Measurements from ENCODE around the gene FBXW7.

Gene FBXW7

DNA sequence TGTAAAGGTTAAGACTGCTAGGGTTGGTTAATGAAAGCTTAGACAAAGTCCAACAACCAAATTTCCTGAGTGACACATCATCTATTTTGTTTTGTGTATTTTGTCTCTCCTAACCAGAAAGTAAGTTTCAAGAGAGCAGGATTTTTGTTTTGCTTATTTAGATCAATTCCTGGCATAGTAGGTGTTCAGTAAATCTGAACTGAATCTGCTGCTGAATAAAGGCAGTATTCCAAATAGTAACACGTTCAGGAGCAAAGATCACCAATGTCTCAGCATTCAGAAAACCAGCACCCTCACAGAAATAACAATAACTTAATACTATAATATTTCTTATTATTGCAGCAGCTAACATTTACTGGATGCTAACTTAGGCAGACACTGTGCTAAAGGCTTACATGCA lies 12.2 kb downstream of the FBXW7 start:
- TF ChIP-seq NFIC (IDR thresholded peaks at IDR 0.05): no peak
- TF ChIP-seq EGR1 (IDR thresholded peaks at IDR 0.05): no peak
- TF ChIP-seq CEBPB (IDR thresholded peaks at IDR 0.05): no peak
- no peak for TF ChIP-seq CREB1 (IDR thresholded peaks at IDR 0.05; ENCODE audit: low read depth)

DNA sequence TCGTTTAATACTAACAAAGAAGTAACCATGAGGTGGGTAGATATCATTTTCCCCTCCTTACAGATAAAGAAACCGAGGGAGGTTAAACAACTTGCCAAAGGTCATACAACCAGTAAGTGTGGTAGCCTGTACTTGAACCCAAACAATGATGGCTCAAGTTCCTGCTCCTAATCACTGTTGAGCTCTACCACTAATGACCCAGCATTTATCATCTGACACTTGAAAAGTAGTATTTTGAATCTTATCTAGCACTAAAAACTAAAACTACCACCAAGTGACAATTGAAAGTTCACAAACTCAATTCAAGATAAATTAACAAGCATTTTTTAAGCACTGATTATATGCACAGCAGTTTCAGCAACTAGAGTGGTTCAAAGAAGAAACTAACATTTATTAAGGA lies 13.1 kb downstream of the FBXW7 start:
- TF ChIP-seq, protein P1, sequence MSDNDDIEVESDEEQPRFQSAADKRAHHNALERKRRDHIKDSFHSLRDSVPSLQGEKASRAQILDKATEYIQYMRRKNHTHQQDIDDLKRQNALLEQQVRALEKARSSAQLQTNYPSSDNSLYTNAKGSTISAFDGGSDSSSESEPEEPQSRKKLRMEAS (IDR thresholded peaks at IDR 0.05): no peak
- no peak for TF ChIP-seq EP300 (IDR thresholded peaks at IDR 0.05; ENCODE audit: borderline replicate concordance)
- no peak for TF ChIP-seq TEAD4 (IDR thresholded peaks at IDR 0.05)
- no peak for TF ChIP-seq NFIC (IDR thresholded peaks at IDR 0.05)

GRCh38 chr4:152522245-152522644 lies 13.6 kb downstream of the FBXW7 start:
- TF ChIP-seq CEBPB (IDR thresholded peaks at IDR 0.05) (no peak), TEAD4 (IDR thresholded peaks at IDR 0.05) (no peak), FOXM1 (IDR thresholded peaks at IDR 0.05; ENCODE audit: borderline replicate concordance, low read depth) (no peak), NFIC (IDR thresholded peaks at IDR 0.05) (no peak), TCF12 (IDR thresholded peaks at IDR 0.05; ENCODE audit: low read depth) (no peak), EGR1 (IDR thresholded peaks at IDR 0.05) (no peak), REST (IDR thresholded peaks at IDR 0.05; ENCODE audit: low read depth) (no peak), RAD21 (IDR thresholded peaks at IDR 0.05; ENCODE audit: low read depth) (no peak), CREB1 (IDR thresholded peaks at IDR 0.05; ENCODE audit: low read depth) (no peak), ZBTB7A (IDR thresholded peaks at IDR 0.05; ENCODE audit: low read depth) (no peak), EP300 (IDR thresholded peaks at IDR 0.05; ENCODE audit: borderline replicate concordance) (no peak)
- TF ChIP-seq, protein P2, sequence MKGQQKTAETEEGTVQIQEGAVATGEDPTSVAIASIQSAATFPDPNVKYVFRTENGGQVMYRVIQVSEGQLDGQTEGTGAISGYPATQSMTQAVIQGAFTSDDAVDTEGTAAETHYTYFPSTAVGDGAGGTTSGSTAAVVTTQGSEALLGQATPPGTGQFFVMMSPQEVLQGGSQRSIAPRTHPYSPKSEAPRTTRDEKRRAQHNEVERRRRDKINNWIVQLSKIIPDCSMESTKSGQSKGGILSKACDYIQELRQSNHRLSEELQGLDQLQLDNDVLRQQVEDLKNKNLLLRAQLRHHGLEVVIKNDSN (IDR thresholded peaks at IDR 0.05): no peak

- peak; percentile 12; the same call in 1 of the 2 replicates for TF ChIP-seq TCF12 (IDR thresholded peaks at IDR 0.05; ENCODE audit: low read depth)
- TF ChIP-seq TEAD4 (IDR thresholded peaks at IDR 0.05): no peak
Observed at GRCh38 chr4:152516156-152516555, 19.7 kb downstream of the FBXW7 start.

GRCh38 chr4:152515678-152516077 lies 20.2 kb downstream of the FBXW7 start:
- TF ChIP-seq, protein P2 (IDR thresholded peaks at IDR 0.05): no peak

DNA sequence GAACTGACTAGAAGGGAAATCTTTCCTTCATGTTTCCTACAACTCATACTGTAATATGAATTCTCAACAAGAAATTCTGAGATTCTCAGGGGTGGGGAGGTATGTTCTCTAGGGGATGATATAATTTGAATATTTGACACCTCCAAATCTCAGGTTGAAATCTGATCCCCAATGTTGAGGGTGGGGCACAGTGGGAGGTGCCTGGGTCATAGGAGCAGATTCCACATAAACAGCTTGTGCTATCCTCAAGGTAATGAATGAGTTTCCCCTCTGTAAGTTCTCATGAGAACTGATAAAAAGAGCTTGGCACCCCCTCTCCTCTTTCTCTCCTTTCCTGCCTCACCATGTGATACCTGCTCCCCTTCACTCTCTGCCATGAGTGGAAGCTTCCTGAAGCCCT lies 21.5 kb downstream of the FBXW7 start:
- TF ChIP-seq FOXM1 (IDR thresholded peaks at IDR 0.05; ENCODE audit: borderline replicate concordance, low read depth) (no peak), TAF1 (IDR thresholded peaks at IDR 0.05; ENCODE audit: low read depth) (no peak), RAD21 (IDR thresholded peaks at IDR 0.05; ENCODE audit: low read depth) (no peak), REST (IDR thresholded peaks at IDR 0.05; ENCODE audit: low read depth) (no peak), TEAD4 (IDR thresholded peaks at IDR 0.05) (no peak), ZBTB7A (IDR thresholded peaks at IDR 0.05; ENCODE audit: low read depth) (no peak), NFIC (IDR thresholded peaks at IDR 0.05) (no peak), EGR1 (IDR thresholded peaks at IDR 0.05) (no peak)
- TF ChIP-seq, protein P1 (IDR thresholded peaks at IDR 0.05): no peak

DNA sequence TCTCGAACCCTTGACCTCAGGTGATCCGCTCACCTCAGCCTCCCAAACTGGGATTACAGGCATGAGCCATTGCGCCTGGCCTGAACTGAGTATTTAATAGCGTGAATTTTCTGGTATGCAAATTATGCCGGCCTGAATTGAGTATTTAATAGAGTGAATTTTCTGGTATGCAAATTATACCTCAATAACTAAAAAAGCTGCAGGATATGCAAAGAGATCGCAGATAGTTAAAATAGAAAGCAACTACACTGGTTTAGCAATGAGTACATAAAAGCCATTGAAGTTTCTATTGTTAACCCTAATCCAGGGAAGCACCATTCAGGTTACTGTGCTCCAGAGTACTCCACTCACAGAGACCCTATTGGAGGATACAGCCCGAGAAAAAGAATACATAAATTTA lies 22.8 kb downstream of the FBXW7 start:
- no peak for TF ChIP-seq CREB1 (IDR thresholded peaks at IDR 0.05; ENCODE audit: low read depth)
- TF ChIP-seq TCF12 (IDR thresholded peaks at IDR 0.05; ENCODE audit: low read depth): no peak
- no peak for TF ChIP-seq REST (IDR thresholded peaks at IDR 0.05; ENCODE audit: low read depth)
- TF ChIP-seq NFIC (IDR thresholded peaks at IDR 0.05): no peak
- no peak for TF ChIP-seq CEBPB (IDR thresholded peaks at IDR 0.05)
- no peak for TF ChIP-seq RAD21 (IDR thresholded peaks at IDR 0.05; ENCODE audit: low read depth)
- TF ChIP-seq EGR1 (IDR thresholded peaks at IDR 0.05): no peak
- TF ChIP-seq, protein P2 (IDR thresholded peaks at IDR 0.05): no peak
- TF ChIP-seq TAF1 (IDR thresholded peaks at IDR 0.05; ENCODE audit: low read depth): no peak
- no peak for TF ChIP-seq EP300 (IDR thresholded peaks at IDR 0.05; ENCODE audit: borderline replicate concordance)
- TF ChIP-seq FOXM1 (IDR thresholded peaks at IDR 0.05; ENCODE audit: borderline replicate concordance, low read depth): no peak
- TF ChIP-seq TEAD4 (IDR thresholded peaks at IDR 0.05): no peak
- TF ChIP-seq ZBTB7A (IDR thresholded peaks at IDR 0.05; ENCODE audit: low read depth): no peak
- TF ChIP-seq YY1 (IDR thresholded peaks at IDR 0.05; ENCODE audit: low read depth): no peak
- TF ChIP-seq, protein P1 (IDR thresholded peaks at IDR 0.05): no peak
